ENCODE measurements around the gene TMTC1.
A peak's percentile ranks its signal among the peaks of the same experiment; 100 is the strongest.

The TMTC1 gene

GRCh38 chr12:29717540-29718100, 66.1 kb downstream of the TMTC1 start:
- H3K36me3 ChIP-seq: no peaks in the 10 kb centered on the region
- H3K4me3 ChIP-seq: no peak overlapping the region
- H3K9me3 ChIP-seq: no peaks in the 10 kb centered on the region
- H3K4me1 ChIP-seq: peaks cover 6% of the 10 kb centered on the region; the same call in 1 of the 2 replicates
- H3K27me3 ChIP-seq: no peaks in the 10 kb centered on the region
- no peaks in the 10 kb centered on the region for H4K20me1 ChIP-seq
- no peak for TF ChIP-seq Cebpa-rat (IDR thresholded peaks at IDR 0.05)
- no peak overlapping the region for H3K27ac ChIP-seq
- peak overlapping the region; percentile 30; the same call in 1 of the 2 replicates for H3K4me2 ChIP-seq
- no peak overlapping the region for H3K9ac ChIP-seq

GRCh38 chr12:29714966-29715365, 68.8 kb downstream of the TMTC1 start:
- Histone ChIP-seq H3K36me3 (no peaks in the 10 kb centered on the region), H3K4me1 (peaks cover 6% of the 10 kb centered on the region; the same call in 1 of the 2 replicates), H4K20me1 (no peaks in the 10 kb centered on the region), H3K4me3 (no peak overlapping the region), H3K27me3 (no peaks in the 10 kb centered on the region), H3K9ac (no peak overlapping the region), H3K4me2 (no peak overlapping the region), H3K27ac (no peak overlapping the region), H3K9me3 (no peaks in the 10 kb centered on the region)
- no peak for TF ChIP-seq Cebpa-rat (IDR thresholded peaks at IDR 0.05)

GRCh38 chr12:29713729-29714128, 70.0 kb downstream of the TMTC1 start:
- no peak for TF ChIP-seq Cebpa-rat (IDR thresholded peaks at IDR 0.05)
- H4K20me1 ChIP-seq: no peaks in the 10 kb centered on the region
- peaks cover 6% of the 10 kb centered on the region; the same call in 1 of the 2 replicates for H3K4me1 ChIP-seq
- no peak overlapping the region for H3K27ac ChIP-seq
- no peaks in the 10 kb centered on the region for H3K36me3 ChIP-seq
- H3K4me2 ChIP-seq: no peak overlapping the region
- H3K9me3 ChIP-seq: no peaks in the 10 kb centered on the region
- H3K9ac ChIP-seq: no peak overlapping the region
- no peak overlapping the region for H3K4me3 ChIP-seq
- no peaks in the 10 kb centered on the region for H3K27me3 ChIP-seq

GRCh38 chr12:29711381-29711780, 72.4 kb downstream of the TMTC1 start:
- Histone ChIP-seq H3K27me3 (no peaks in the 10 kb centered on the region), H3K4me3 (no peak overlapping the region), H3K36me3 (no peaks in the 10 kb centered on the region), H3K27ac (no peak overlapping the region), H3K4me2 (no peak overlapping the region), H3K4me1 (no peaks in the 10 kb centered on the region), H3K9ac (no peak overlapping the region), H3K9me3 (no peaks in the 10 kb centered on the region), H4K20me1 (no peaks in the 10 kb centered on the region)
- no peak for TF ChIP-seq Cebpa-rat (IDR thresholded peaks at IDR 0.05)

GRCh38 chr12:29710104-29710503, 73.6 kb downstream of the TMTC1 start:
- H3K9ac ChIP-seq: no peak overlapping the region
- H3K9me3 ChIP-seq: no peaks in the 10 kb centered on the region
- no peak overlapping the region for H3K4me3 ChIP-seq
- TF ChIP-seq Cebpa-rat (IDR thresholded peaks at IDR 0.05): no peak
- H3K36me3 ChIP-seq: no peaks in the 10 kb centered on the region
- H4K20me1 ChIP-seq: no peaks in the 10 kb centered on the region
- no peaks in the 10 kb centered on the region for H3K27me3 ChIP-seq
- no peak overlapping the region for H3K27ac ChIP-seq
- H3K4me2 ChIP-seq: no peak overlapping the region
- H3K4me1 ChIP-seq: no peaks in the 10 kb centered on the region

GRCh38 chr12:29709496-29710040, 74.2 kb downstream of the TMTC1 start:
- H4K20me1 ChIP-seq: no peaks in the 10 kb centered on the region
- H3K9me3 ChIP-seq: no peaks in the 10 kb centered on the region
- H3K27me3 ChIP-seq: no peaks in the 10 kb centered on the region
- no peak overlapping the region for H3K27ac ChIP-seq
- H3K4me1 ChIP-seq: no peaks in the 10 kb centered on the region
- H3K4me3 ChIP-seq: no peak overlapping the region
- no peak overlapping the region for H3K9ac ChIP-seq
- H3K36me3 ChIP-seq: no peaks in the 10 kb centered on the region
- TF ChIP-seq Cebpa-rat (IDR thresholded peaks at IDR 0.05): no peak
- no peak overlapping the region for H3K4me2 ChIP-seq

GRCh38 chr12:29709054-29709453, 74.7 kb downstream of the TMTC1 start:
- no peaks in the 10 kb centered on the region for H4K20me1 ChIP-seq
- no peak overlapping the region for H3K4me3 ChIP-seq
- H3K27me3 ChIP-seq: no peaks in the 10 kb centered on the region
- no peak overlapping the region for H3K27ac ChIP-seq
- H3K4me1 ChIP-seq: no peaks in the 10 kb centered on the region
- no peaks in the 10 kb centered on the region for H3K9me3 ChIP-seq
- no peak for TF ChIP-seq Cebpa-rat (IDR thresholded peaks at IDR 0.05)
- H3K4me2 ChIP-seq: no peak overlapping the region
- H3K36me3 ChIP-seq: no peaks in the 10 kb centered on the region
- H3K9ac ChIP-seq: no peak overlapping the region

- no peak overlapping the region for H3K9ac ChIP-seq
- no peaks in the 10 kb centered on the region for H4K20me1 ChIP-seq
- no peaks in the 10 kb centered on the region for H3K9me3 ChIP-seq
- H3K36me3 ChIP-seq: no peaks in the 10 kb centered on the region
- TF ChIP-seq Cebpa-rat (IDR thresholded peaks at IDR 0.05): no peak
- H3K27me3 ChIP-seq: no peaks in the 10 kb centered on the region
- H3K4me3 ChIP-seq: no peak overlapping the region
- no peak overlapping the region for H3K4me2 ChIP-seq
- no peak overlapping the region for H3K27ac ChIP-seq
- H3K4me1 ChIP-seq: peaks cover 9% of the 10 kb centered on the region
These were observed 75.9 kb downstream of the TMTC1 start for GRCh38 chr12:29707846-29708245.

- no peak overlapping the region for H3K27ac ChIP-seq
These were observed 77.4 kb downstream of the TMTC1 start for GRCh38 chr12:29706311-29706710.

GRCh38 chr12:29703528-29703927, 80.2 kb downstream of the TMTC1 start:
- Histone ChIP-seq H3K27me3 (no peaks in the 10 kb centered on the region), H3K4me2 (no peak overlapping the region; the same call in 1 of the 2 replicates)

More at GRCh38 chr12:29706311-29706710, 77.4 kb downstream of the TMTC1 start:
- TF ChIP-seq Cebpa-rat (IDR thresholded peaks at IDR 0.05): no peak
- no peaks in the 10 kb centered on the region for H3K36me3 ChIP-seq
- H4K20me1 ChIP-seq: no peaks in the 10 kb centered on the region
- no peak overlapping the region for H3K4me3 ChIP-seq
- H3K9ac ChIP-seq: no peak overlapping the region
- no peak overlapping the region for H3K4me2 ChIP-seq
- H3K27me3 ChIP-seq: no peaks in the 10 kb centered on the region
- peaks cover 12% of the 10 kb centered on the region for H3K4me1 ChIP-seq
- no peaks in the 10 kb centered on the region for H3K9me3 ChIP-seq

More at GRCh38 chr12:29703528-29703927, 80.2 kb downstream of the TMTC1 start:
- Histone ChIP-seq H3K4me1 (peaks cover 12% of the 10 kb centered on the region), H3K27ac (no peak overlapping the region), H4K20me1 (no peaks in the 10 kb centered on the region), H3K9me3 (no peaks in the 10 kb centered on the region), H3K4me3 (no peak overlapping the region), H3K9ac (no peak overlapping the region), H3K36me3 (no peaks in the 10 kb centered on the region)
- no peak for TF ChIP-seq Cebpa-rat (IDR thresholded peaks at IDR 0.05)
